D721Med (cell line): ENCODE results near the gene MAP4K4.

Experiments used
- DNase-seq: peaks from one replicate; pipeline ENCODE4 v3.0.0; 2011; ENCODE audit warnings: low spot score; ENCODE audit not compliant: insufficient read length
- FAIRE-seq: peaks from 2 replicates; lab custom pipeline; 2011; peaks lifted over from hg19 to GRCh38; lab: Jason Lieb, UNC
- TF ChIP-seq, protein P1 (sequence below): IDR thresholded peaks from 2 replicates; pipeline ENCODE4 v1.5.1; 2012; ENCODE audit warnings: mild to moderate bottlenecking, control low read depth; ENCODE audit not compliant: insufficient read depth; ENCODE audit errors: missing control alignments

Gene MAP4K4

DNA sequence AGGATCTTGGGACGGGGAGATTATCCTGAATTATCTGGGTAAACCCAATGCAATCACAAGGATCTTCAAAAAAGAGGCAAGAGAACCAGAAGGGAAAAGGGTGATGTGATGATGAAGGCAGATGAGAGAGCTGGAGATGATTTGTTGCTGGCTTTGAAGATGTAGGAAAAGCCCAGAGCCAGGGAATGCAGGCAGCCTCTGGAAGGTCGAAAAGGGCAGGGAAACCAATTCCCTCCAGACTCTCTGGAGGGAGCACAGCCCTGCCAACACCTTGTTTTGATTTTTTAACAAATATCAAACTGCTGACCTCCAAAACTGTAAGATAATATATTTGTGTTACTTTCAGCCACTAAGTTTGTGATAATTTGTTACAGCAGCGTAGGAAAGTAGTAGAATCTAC is 245.3 kb downstream of the MAP4K4 start:
- FAIRE-seq (no peak), DNase-seq (no peak)
- TF ChIP-seq, protein P1, sequence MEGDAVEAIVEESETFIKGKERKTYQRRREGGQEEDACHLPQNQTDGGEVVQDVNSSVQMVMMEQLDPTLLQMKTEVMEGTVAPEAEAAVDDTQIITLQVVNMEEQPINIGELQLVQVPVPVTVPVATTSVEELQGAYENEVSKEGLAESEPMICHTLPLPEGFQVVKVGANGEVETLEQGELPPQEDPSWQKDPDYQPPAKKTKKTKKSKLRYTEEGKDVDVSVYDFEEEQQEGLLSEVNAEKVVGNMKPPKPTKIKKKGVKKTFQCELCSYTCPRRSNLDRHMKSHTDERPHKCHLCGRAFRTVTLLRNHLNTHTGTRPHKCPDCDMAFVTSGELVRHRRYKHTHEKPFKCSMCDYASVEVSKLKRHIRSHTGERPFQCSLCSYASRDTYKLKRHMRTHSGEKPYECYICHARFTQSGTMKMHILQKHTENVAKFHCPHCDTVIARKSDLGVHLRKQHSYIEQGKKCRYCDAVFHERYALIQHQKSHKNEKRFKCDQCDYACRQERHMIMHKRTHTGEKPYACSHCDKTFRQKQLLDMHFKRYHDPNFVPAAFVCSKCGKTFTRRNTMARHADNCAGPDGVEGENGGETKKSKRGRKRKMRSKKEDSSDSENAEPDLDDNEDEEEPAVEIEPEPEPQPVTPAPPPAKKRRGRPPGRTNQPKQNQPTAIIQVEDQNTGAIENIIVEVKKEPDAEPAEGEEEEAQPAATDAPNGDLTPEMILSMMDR: no peak
